ENCODE results near the gene ARHGAP45. TPM values are rescaled to one million over a fixed set of nuclear protein-coding genes. Genes with fewer than 3 reads are reported as not detected.

ARHGAP45 gene
- total RNA-seq, result 10 to 100 TPM; 20.7 to 31.7 TPM
- polyA plus RNA-seq (ENCODE audit: insufficient read depth, low read depth, low replicate concordance), result 14.1 TPM
- long read RNA-seq, donor 1, partial matches to known transcripts, result 145 of 146 reads
- long read RNA-seq, donor 1, other reads (novel, unspliced or antisense), result 0 of 146 reads
- long read RNA-seq, donor 2, partial matches to known transcripts, result 86 of 86 reads
- long read RNA-seq, donor 2, other reads (novel, unspliced or antisense), result 0 of 86 reads

GRCh38 chr19:1066748-1067340, at the start of gene ARHGAP45:
Gene ARHGAP45, plus strand, starts transcription at chr19:1067167. Its CDS starts 239 bp downstream, at chr19:1067406.
- WGBS, 2 donors, result 2 to 7% methylated on average over 8 to 43 of the region's 61 CpGs
- H3K36me3 ChIP-seq (ENCODE audit: low read depth, missing control alignments), result no peaks in the 10 kb centered on the region
- H3K4me3 ChIP-seq, result peak within 1 kb of the TSS; percentile 29 to 46
- no peak within 1 kb of the TSS for H3K27ac ChIP-seq
- no peak for TF ChIP-seq POLR2A (IDR thresholded peaks at IDR 0.05)
- TF ChIP-seq CTCF (IDR thresholded peaks at IDR 0.05), result no peak
- peaks cover 4% of the 10 kb centered on the region for H3K27me3 ChIP-seq
- peaks cover 4% of the 10 kb centered on the region for H3K4me1 ChIP-seq
- intact Hi-C loops (cut with DNase I; ENCODE audit: low total_unique reads), result no loop called here
- H3K9me3 ChIP-seq, result no peaks in the 10 kb centered on the region
- no peak for DNase-seq

- H3K4me3 ChIP-seq, result no peak overlapping the region
- intact Hi-C loops (cut with DNase I; ENCODE audit: low total_unique reads), result no loop called here
- no peaks in the 10 kb centered on the region for H3K9me3 ChIP-seq
- 90 to 94% methylated on average over 5 to 9 of the region's 9 CpGs for WGBS, 2 donors
- H3K27ac ChIP-seq, result no peak overlapping the region
- H3K4me1 ChIP-seq, result peaks cover 55% of the 10 kb centered on the region
- H3K27me3 ChIP-seq, result no peaks in the 10 kb centered on the region
- DNase-seq, result no peak
- no peaks in the 10 kb centered on the region for H3K36me3 ChIP-seq (ENCODE audit: low read depth, missing control alignments)
- TF ChIP-seq CTCF (IDR thresholded peaks at IDR 0.05), result no peak
- no peak for TF ChIP-seq POLR2A (IDR thresholded peaks at IDR 0.05)
Observed at GRCh38 chr19:1017906-1018305, 49.1 kb upstream of the ARHGAP45 start.

GRCh38 chr19:1018393-1018792, 48.6 kb upstream of the ARHGAP45 start:
- H3K27ac ChIP-seq, result no peak overlapping the region
- DNase-seq, result no peak
- H3K36me3 ChIP-seq (ENCODE audit: low read depth, missing control alignments), result no peaks in the 10 kb centered on the region
- WGBS, 2 donors, result 48 to 62% methylated on average over 5 of the region's 5 CpGs
- H3K4me1 ChIP-seq, result peaks cover 59% of the 10 kb centered on the region
- TF ChIP-seq CTCF (IDR thresholded peaks at IDR 0.05) (no peak), POLR2A (IDR thresholded peaks at IDR 0.05) (no peak)
- H3K27me3 ChIP-seq, result no peaks in the 10 kb centered on the region
- H3K9me3 ChIP-seq, result no peaks in the 10 kb centered on the region
- H3K4me3 ChIP-seq, result no peak overlapping the region
- intact Hi-C loops (cut with DNase I; ENCODE audit: low total_unique reads), result no loop called here

GRCh38 chr19:1018932-1019615, 47.9 kb upstream of the ARHGAP45 start:
- Histone ChIP-seq H3K4me3 (peak overlapping the region in 1 of 2 donors; percentile 90), H3K36me3 (ENCODE audit: low read depth, missing control alignments) (no peaks in the 10 kb centered on the region), H3K27ac (no peak overlapping the region), H3K4me1 (peaks cover 59% of the 10 kb centered on the region), H3K9me3 (no peaks in the 10 kb centered on the region), H3K27me3 (no peaks in the 10 kb centered on the region)
- TF ChIP-seq CTCF (IDR thresholded peaks at IDR 0.05) (no peak), POLR2A (IDR thresholded peaks at IDR 0.05) (no peak)
- 32 to 46% methylated on average over 2 to 17 of the region's 17 CpGs for WGBS, 2 donors
- intact Hi-C loops (cut with DNase I; ENCODE audit: low total_unique reads), result no loop called here
- no peak for DNase-seq

Data from testis (tissue), 5 donors.